ENCODE data around the gene MXRA7. TPM values are rescaled to one million over a fixed set of nuclear protein-coding genes. Genes with fewer than 3 reads are reported as not detected.
"Not testable (repeated sequence)": the region's sequence is repeated elsewhere in the genome, so short reads cannot be mapped to it uniquely, and the experiment has no call there.

MXRA7 gene
- total and polyA plus RNA-seq, 4 donors: 60.9 to 127 (median 83.2) TPM

- H3K4me3 ChIP-seq: no peak overlapping the region
- H3K27me3 ChIP-seq (ENCODE audit: control insufficient read depth in 3 of 3, insufficient read depth in 3 of 3, low read length in 2 of 3): no peaks in the 10 kb centered on the region
- DNase-seq: no peak
- no peaks in the 10 kb centered on the region for H3K9me3 ChIP-seq (ENCODE audit: control insufficient read depth in 4 of 4, insufficient read depth in 3 of 4, low read length in 3 of 4)
- no peak for TF ChIP-seq CTCF (IDR thresholded peaks at IDR 0.05; ENCODE audit: control extremely low read depth, extremely low read depth)
- no peak for ATAC-seq (ENCODE audit: insufficient read depth, low FRiP score)
- WGBS, 2 donors: 72 to 94% methylated on average over 2 of the region's 2 CpGs
- H3K4me1 ChIP-seq (ENCODE audit: control insufficient read depth in 5 of 5, insufficient read depth in 5 of 5, low read length in 5 of 5): peaks cover 1 to 9% (median 4%) of the 10 kb centered on the region in 5 donors
- no peak overlapping the region for H3K9ac ChIP-seq (ENCODE audit: insufficient read depth in 1 of 2, low read length in 2 of 2)
- H3K36me3 ChIP-seq (ENCODE audit: control insufficient read depth in 4 of 4, insufficient read depth in 4 of 4, low read length in 4 of 4): peaks cover 8 to 32% (median 19%) of the 10 kb centered on the region in 4 donors
- H3K27ac ChIP-seq (ENCODE audit: low read depth in 1 of 2, low read length in 1 of 2): no peak overlapping the region
Observed at GRCh38 chr17:76744747-76745146, 34.0 kb upstream of the MXRA7 start.

GRCh38 chr17:76742958-76743357, 32.2 kb upstream of the MXRA7 start:
- H3K4me3 ChIP-seq: no peak overlapping the region
- peaks cover 8 to 31% (median 19%) of the 10 kb centered on the region in 4 donors for H3K36me3 ChIP-seq (ENCODE audit: control insufficient read depth in 4 of 4, insufficient read depth in 4 of 4, low read length in 4 of 4)
- peaks cover 1 to 20% (median 10%) of the 10 kb centered on the region in 5 donors for H3K4me1 ChIP-seq (ENCODE audit: control insufficient read depth in 5 of 5, insufficient read depth in 5 of 5, low read length in 5 of 5)
- no peaks in the 10 kb centered on the region for H3K27me3 ChIP-seq (ENCODE audit: control insufficient read depth in 3 of 3, insufficient read depth in 3 of 3, low read length in 2 of 3)
- no peak for DNase-seq
- no peak for ATAC-seq (ENCODE audit: insufficient read depth, low FRiP score)
- H3K9ac ChIP-seq (ENCODE audit: insufficient read depth in 1 of 2, low read length in 2 of 2): no peak overlapping the region
- H3K27ac ChIP-seq (ENCODE audit: low read depth in 1 of 2, low read length in 1 of 2): no peak overlapping the region
- no peak for TF ChIP-seq CTCF (IDR thresholded peaks at IDR 0.05; ENCODE audit: control extremely low read depth, extremely low read depth)
- no peaks in the 10 kb centered on the region for H3K9me3 ChIP-seq (ENCODE audit: control insufficient read depth in 4 of 4, insufficient read depth in 3 of 4, low read length in 3 of 4)

- H3K9me3 ChIP-seq (ENCODE audit: control insufficient read depth in 4 of 4, insufficient read depth in 3 of 4, low read length in 3 of 4): no peaks in the 10 kb centered on the region
Observed at GRCh38 chr17:76740329-76741118, 29.8 kb upstream of the MXRA7 start.

GRCh38 chr17:76739568-76740115, 28.9 kb upstream of the MXRA7 start:
- WGBS, 2 donors: 93 to 97% methylated on average over 17 of the region's 17 CpGs
- H3K27me3 ChIP-seq (ENCODE audit: control insufficient read depth in 3 of 3, insufficient read depth in 3 of 3, low read length in 2 of 3); ATAC-seq (ENCODE audit: insufficient read depth, low FRiP score); H3K4me3 ChIP-seq; DNase-seq; H3K9me3 ChIP-seq (ENCODE audit: control insufficient read depth in 4 of 4, insufficient read depth in 3 of 4, low read length in 3 of 4); H3K9ac ChIP-seq (ENCODE audit: insufficient read depth in 1 of 2, low read length in 2 of 2): not testable (repeated sequence)
- Histone ChIP-seq H3K27ac (ENCODE audit: low read depth in 1 of 2, low read length in 1 of 2) (peak overlapping the region in 1 of 2 donors; percentile 70), H3K36me3 (ENCODE audit: control insufficient read depth in 4 of 4, insufficient read depth in 4 of 4, low read length in 4 of 4) (peaks cover 9 to 33% (median 19%) of the 10 kb centered on the region in 4 donors), H3K4me1 (ENCODE audit: control insufficient read depth in 5 of 5, insufficient read depth in 5 of 5, low read length in 5 of 5) (peaks cover 0 to 31% (median 10%) of the 10 kb centered on the region in 5 donors)

More at GRCh38 chr17:76740329-76741118, 29.8 kb upstream of the MXRA7 start:
- Histone ChIP-seq H3K27me3 (ENCODE audit: control insufficient read depth in 3 of 3, insufficient read depth in 3 of 3, low read length in 2 of 3) (no peaks in the 10 kb centered on the region), H3K27ac (ENCODE audit: low read depth in 1 of 2, low read length in 1 of 2) (peak overlapping the region in 1 of 2 donors; percentile 70), H3K9ac (ENCODE audit: insufficient read depth in 1 of 2, low read length in 2 of 2) (no peak overlapping the region), H3K4me1 (ENCODE audit: control insufficient read depth in 5 of 5, insufficient read depth in 5 of 5, low read length in 5 of 5) (peaks cover 1 to 22% (median 10%) of the 10 kb centered on the region in 5 donors), H3K4me3 (no peak overlapping the region), H3K36me3 (ENCODE audit: control insufficient read depth in 4 of 4, insufficient read depth in 4 of 4, low read length in 4 of 4) (peaks cover 9 to 33% (median 19%) of the 10 kb centered on the region in 4 donors)
- no peak for TF ChIP-seq CTCF (IDR thresholded peaks at IDR 0.05; ENCODE audit: control extremely low read depth, extremely low read depth)
- DNase-seq (peak; percentile 51 to 78 (median 73)), ATAC-seq (ENCODE audit: insufficient read depth, low FRiP score) (no peak)
- WGBS, 2 donors: 84% methylated on average over 5 of the region's 5 CpGs
